GM23338 (cell line): ENCODE results near the gene TRDMT1. TPM values are rescaled to one million over a fixed set of nuclear protein-coding genes. Genes with fewer than 3 reads are reported as not detected.

ENCODE experiments used
- ATAC-seq: fragments of 200-7000 bp; cut with Tn5 transposase; 3 replicates; pipeline ENCODE4 v1.9.1; 2020
- DNase-seq: peaks from one replicate; pipeline ENCODE4 v3.0.0-alpha.2; 2015; ENCODE audit warnings: low spot score
- H2AFZ ChIP-seq: fragments of 200-600 bp; sonication (generic); 2 replicates; pipeline ENCODE4 v1.8.0; 2016; ENCODE audit warnings: antibody characterized with exemption, mild to moderate bottlenecking, moderate library complexity
- H3F3A ChIP-seq: fragments of 200-600 bp; sonication (generic); replicated peaks from 2 replicates; pipeline ENCODE4 v1.8.0; 2017; ENCODE audit warnings: antibody characterized with exemption, mixed run types, low read depth
- H3K27ac ChIP-seq: fragments of 200-600 bp; sonication (generic); 2 replicates; pipeline ENCODE4 v1.6.1; 2016; ENCODE audit warnings: low read depth
- H3K27me3 ChIP-seq: fragments of 200-600 bp; sonication (generic); 2 replicates; pipeline ENCODE4 v1.8.0; 2016; ENCODE audit warnings: mild to moderate bottlenecking, mixed run types, moderate library complexity; ENCODE audit not compliant: insufficient read depth
- H3K36me3 ChIP-seq: fragments of 200-600 bp; sonication (generic); 2 replicates; pipeline ENCODE4 v1.8.0; 2016; ENCODE audit warnings: mild to moderate bottlenecking; ENCODE audit not compliant: insufficient read depth
- H3K4me1 ChIP-seq: fragments of 200-600 bp; sonication (generic); 2 replicates; pipeline ENCODE4 v1.8.0; 2016; ENCODE audit warnings: mild to moderate bottlenecking, moderate library complexity; ENCODE audit not compliant: insufficient read depth
- H3K4me2 ChIP-seq: fragments of 200-600 bp; sonication (generic); 2 replicates; pipeline ENCODE4 v1.7.1; 2017; ENCODE audit warnings: mixed run types
- H3K4me3 ChIP-seq: fragments of 200-600 bp; sonication (generic); 2 replicates; pipeline ENCODE4 v1.6.1; 2016; ENCODE audit warnings: mixed run types
- H3K79me2 ChIP-seq: fragments of 200-600 bp; sonication (generic); replicated peaks from 2 replicates; pipeline ENCODE4 v1.8.0; 2017; ENCODE audit warnings: mild to moderate bottlenecking; ENCODE audit not compliant: insufficient read depth
- H3K9me2 ChIP-seq: fragments of 200-600 bp; sonication (generic); 2 replicates; pipeline ENCODE4 v1.8.0; 2017; ENCODE audit not compliant: insufficient read depth
- H4K20me1 ChIP-seq: fragments of 200-600 bp; sonication (generic); replicated peaks from 2 replicates; pipeline ENCODE4 v1.8.0; 2017; ENCODE audit warnings: mild to moderate bottlenecking; ENCODE audit not compliant: insufficient read depth
- H3K27ac Mint-ChIP-seq: 2 replicates; pipeline ENCODE4 v1.8.0; 2020; ENCODE audit warnings: inconsistent platforms, mild to moderate bottlenecking, moderate library complexity, mixed read lengths
- H3K27me3 Mint-ChIP-seq: 3 replicates; pipeline ENCODE4 v1.8.0; 2022; ENCODE audit warnings: low read depth, mild to moderate bottlenecking, moderate library complexity, mixed read lengths, inconsistent platforms; ENCODE audit not compliant: insufficient read depth, poor library complexity
- H3K36me3 Mint-ChIP-seq: 3 replicates; pipeline ENCODE4 v1.8.0; 2021; ENCODE audit warnings: low read depth, mild to moderate bottlenecking, inconsistent platforms, moderate library complexity, mixed read lengths
- H3K4me1 Mint-ChIP-seq: 3 replicates; pipeline ENCODE4 v1.8.0; 2020; ENCODE audit warnings: mild to moderate bottlenecking, inconsistent platforms, mixed read lengths
- H3K4me3 Mint-ChIP-seq: 3 replicates; pipeline ENCODE4 v1.8.0; 2021; ENCODE audit warnings: moderate library complexity, mild to moderate bottlenecking, inconsistent platforms, mixed read lengths
- H3K9me3 Mint-ChIP-seq: 3 replicates; pipeline ENCODE4 v1.8.0; 2020; ENCODE audit warnings: moderate library complexity, mild to moderate bottlenecking, inconsistent platforms, mixed read lengths
- CREB1 ChIP-seq: fragments of 250-450 bp; sonication (Bioruptor Pico); IDR thresholded peaks from 2 replicates; pipeline ENCODE4 v1.5.0; 2020; ENCODE audit warnings: low read depth, mild to moderate bottlenecking, moderate library complexity
- CTCF ChIP-seq, 2 experiments: fragments of 200-600 bp in 1 of 2; sonication (generic) in 1 of 2; conservative IDR thresholded peaks; 2 replicates each; pipeline versions ENCODE4 v1.5.1 to v1.6.1; 2016 to 2017; ENCODE audit warnings: antibody characterized with exemption in 2 of 2, low read depth in 2 of 2, mild to moderate bottlenecking in 2 of 2, moderate library complexity in 1 of 2
- ETS1 ChIP-seq: IDR thresholded peaks from 2 replicates; pipeline ENCODE4 v1.6.1; 2016; ENCODE audit warnings: antibody characterized with exemption
- EZH2 ChIP-seq: fragments of 200-600 bp; sonication (generic); IDR thresholded peaks from one replicate; pipeline ENCODE4 v1.8.0; 2017; ENCODE audit warnings: antibody characterized with exemption, mild to moderate bottlenecking, low read depth; ENCODE audit not compliant: unreplicated experiment
- EZH2phosphoT487 ChIP-seq: fragments of 200-600 bp; sonication (generic); IDR thresholded peaks from one replicate; pipeline ENCODE4 v1.8.1; 2018; ENCODE audit warnings: antibody characterized with exemption; ENCODE audit not compliant: unreplicated experiment
- JUNB ChIP-seq: IDR thresholded peaks from one replicate; pipeline ENCODE4 v1.6.1; 2016; ENCODE audit warnings: antibody characterized with exemption; ENCODE audit not compliant: unreplicated experiment
- NANOG ChIP-seq: IDR thresholded peaks from 2 replicates; pipeline ENCODE4 v1.6.1; 2016; ENCODE audit warnings: antibody characterized with exemption, borderline replicate concordance
- POLR2AphosphoS5 ChIP-seq: IDR thresholded peaks from 2 replicates; pipeline ENCODE4 v1.6.1; 2016; ENCODE audit warnings: antibody characterized with exemption, low read depth
- REST ChIP-seq: IDR thresholded peaks from one replicate; pipeline ENCODE4 v1.6.1; 2018; ENCODE audit warnings: antibody characterized with exemption; ENCODE audit not compliant: unreplicated experiment
- STAT1 ChIP-seq: IDR thresholded peaks from one replicate; pipeline ENCODE4 v1.6.1; 2016; ENCODE audit warnings: antibody characterized with exemption; ENCODE audit not compliant: unreplicated experiment
- ZNF114 ChIP-seq: fragments of 250-450 bp; sonication (Bioruptor Pico); IDR thresholded peaks from 2 replicates; pipeline ENCODE4 v1.5.0; 2020; ENCODE audit warnings: mild to moderate bottlenecking, moderate library complexity
- ZNF331 ChIP-seq: fragments of 250-450 bp; sonication (Bioruptor Pico); IDR thresholded peaks from 2 replicates; pipeline ENCODE4 v1.5.0; 2020; ENCODE audit warnings: low read depth, mild to moderate bottlenecking, moderate library complexity
- ZNF462 ChIP-seq: fragments of 250-450 bp; sonication (Bioruptor Pico); IDR thresholded peaks from 2 replicates; pipeline ENCODE4 v1.5.0; 2020; ENCODE audit warnings: mild to moderate bottlenecking, moderate library complexity
- polyA plus RNA-seq: library from polyadenylated mRNA; unstranded; fragments of >200 nt; fragmentation: Nextera tagmentation; extraction: Ambion mirVana; gene quantifications from 2 replicates; pipeline ENCODE4 v1.2.1, GENCODE V29; 2016
- total RNA-seq: library from RNA; depleted of rRNA; stranded (reverse); fragments of >200 nt; shearing (Covaris generic); gene quantifications from 2 replicates; pipeline ENCODE4 v1.2.3, GENCODE V29; 2014

Gene TRDMT1
- total and polyA plus RNA-seq, 2 experiments from 2014 or later = 16.0 to 37.7 TPM

- Histone ChIP-seq H3F3A (peaks cover 12% of the 10 kb centered on the region; the same call in 1 of the 2 replicates), H3K4me3 (peak overlapping the region; percentile 96; the same call in 1 of the 2 replicates), H3K4me2 (peak overlapping the region; percentile 93), H3K27me3 (peaks cover 42% of the 10 kb centered on the region), H3K27ac (no peak overlapping the region), H2AFZ (no peak overlapping the region), H3K79me2 (no peaks in the 10 kb centered on the region), H3K36me3 (no peaks in the 10 kb centered on the region), H4K20me1 (no peaks in the 10 kb centered on the region), H3K9me2 (no peaks in the 10 kb centered on the region), H3K4me1 (peaks cover 19% of the 10 kb centered on the region)
- Mint-ChIP-seq H3K4me1 (peaks cover 20% of the 10 kb centered on the region), H3K4me3 (peak overlapping the region; percentile 87; the same call in 1 of the 3 replicates), H3K27ac (no peak overlapping the region), H3K27me3 (peaks cover 43% of the 10 kb centered on the region), H3K9me3 (peaks cover 2% of the 10 kb centered on the region; the same call in 1 of the 3 replicates), H3K36me3 (no peaks in the 10 kb centered on the region; the same call in 1 of the 3 replicates)
- TF ChIP-seq STAT1 (no peak), EZH2phosphoT487 (no peak), POLR2AphosphoS5 (no peak), EZH2 (no peak), ZNF114 (CRISPR knock-in tag) (no peak), ZNF462 (CRISPR knock-in tag) (no peak), CTCF (conservative IDR thresholded peaks at IDR 0.05; ENCODE audit: low read depth in 2 of 2) (no peak), CREB1 (CRISPR knock-in tag) (no peak), JUNB (no peak), REST (no peak), ZNF331 (CRISPR knock-in tag) (no peak), NANOG (no peak), ETS1 (no peak)
- ATAC-seq (peak; percentile 4), DNase-seq (peak; percentile 39)
These were observed 25.4 kb upstream of the TRDMT1 start for GRCh38 chr10:17226891-17227303.
